Measurements from ENCODE around the gene NCKAP5L.

- TF ChIP-seq TAF1 (IDR thresholded peaks at IDR 0.05; ENCODE audit: borderline replicate concordance, low read depth, low read length) (no peak), POLR2AphosphoS5 (IDR thresholded peaks at IDR 0.05; ENCODE audit: low read depth, low read length) (no peak), POLR2A (IDR thresholded peaks at IDR 0.05; ENCODE audit: low read depth, low read length) (no peak)
Observed at GRCh38 chr12:49784756-49785409, 43.3 kb downstream of the NCKAP5L start.
